Measurements from ENCODE around the gene RNF19B.

DNA sequence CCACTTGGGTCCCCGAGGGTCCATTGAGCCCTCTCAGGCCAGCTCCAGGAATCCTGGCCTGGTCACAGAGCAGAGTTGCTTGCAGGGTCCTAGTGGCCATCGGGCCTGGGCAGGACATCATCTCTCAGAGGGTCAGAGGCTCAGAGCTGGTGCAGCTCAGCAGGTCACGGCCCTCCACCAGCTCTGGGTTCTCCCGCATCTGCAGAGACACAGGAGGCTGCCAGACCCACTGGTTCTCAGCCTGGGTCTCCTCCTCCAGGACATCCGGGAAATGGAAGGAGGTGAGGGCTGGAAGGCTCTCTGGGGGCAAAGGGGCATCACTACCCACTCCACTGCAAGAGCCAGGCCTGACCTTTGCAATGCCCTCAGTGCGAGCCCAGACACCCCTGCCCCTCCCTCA lies 69.9 kb downstream of the RNF19B start:
- TF ChIP-seq CTCF (IDR thresholded peaks at IDR 0.05), result no peak
- no peak for TF ChIP-seq ZFX (IDR thresholded peaks at IDR 0.05; ENCODE audit: borderline replicate concordance)
